ENCODE data around the gene ZNF433.
"Not testable (repeated sequence)": the region's sequence is repeated elsewhere in the genome, so short reads cannot be mapped to it uniquely, and the experiment has no call there.

ZNF433 gene

GRCh38 chr19:12035220-12036172 is at the start of gene ZNF433:
Gene ZNF433, minus strand, starts transcription at chr19:12035679. Its CDS starts 140 bp downstream, at chr19:12035539.
- Mint-ChIP-seq H3K27ac (peak within 1 kb of the TSS; percentile 76), H3K27me3 (no peaks in the 10 kb centered on the region), H3K9me3 (peaks cover under 1% of the 10 kb centered on the region)

DNA sequence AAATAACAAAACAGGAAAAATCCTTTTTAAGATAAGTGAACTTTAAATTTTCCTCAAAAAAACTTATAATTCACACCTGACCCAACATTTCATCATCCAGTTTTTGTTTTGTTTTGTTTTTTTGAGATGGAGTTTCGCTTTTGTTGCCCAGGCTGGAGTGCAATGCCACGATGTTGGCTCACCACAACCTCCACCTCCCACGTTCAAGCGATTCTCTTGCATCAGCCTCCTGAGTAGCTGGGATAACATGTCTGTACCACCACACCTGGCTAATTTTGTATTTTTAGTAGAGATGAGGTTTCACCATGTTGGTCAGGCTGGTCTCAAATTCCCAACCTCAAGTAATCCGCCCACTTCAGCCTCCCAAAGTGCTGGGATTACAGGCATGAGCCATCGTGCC is 47.9 kb upstream of the ZNF433 start:
- H3K4me3 Mint-ChIP-seq; H3K27ac Mint-ChIP-seq; H3K27me3 Mint-ChIP-seq; H3K4me1 Mint-ChIP-seq (ENCODE audit: low read depth): not testable (repeated sequence)
- peaks cover 26% of the 10 kb centered on the region for H3K36me3 Mint-ChIP-seq (ENCODE audit: low read depth)
- H3K9me3 Mint-ChIP-seq, result peaks cover 14% of the 10 kb centered on the region

More at GRCh38 chr19:12035220-12036172, at the start of gene ZNF433:
- peaks cover 15% of the 10 kb centered on the region for H3K4me1 Mint-ChIP-seq (ENCODE audit: low read depth)
- peaks cover 3% of the 10 kb centered on the region for H3K36me3 Mint-ChIP-seq (ENCODE audit: low read depth)
- peak within 1 kb of the TSS; percentile 87 for H3K4me3 Mint-ChIP-seq

GRCh38 chr19:12077375-12077774 is 41.9 kb upstream of the ZNF433 start:
- no peaks in the 10 kb centered on the region for H3K4me1 Mint-ChIP-seq (ENCODE audit: low read depth)
- H3K27ac Mint-ChIP-seq, result no peak overlapping the region
- H3K27me3 Mint-ChIP-seq, result no peaks in the 10 kb centered on the region
- peaks cover 68% of the 10 kb centered on the region for H3K36me3 Mint-ChIP-seq (ENCODE audit: low read depth)
- H3K4me3 Mint-ChIP-seq, result no peak overlapping the region
- peaks cover 42% of the 10 kb centered on the region for H3K9me3 Mint-ChIP-seq

DNA sequence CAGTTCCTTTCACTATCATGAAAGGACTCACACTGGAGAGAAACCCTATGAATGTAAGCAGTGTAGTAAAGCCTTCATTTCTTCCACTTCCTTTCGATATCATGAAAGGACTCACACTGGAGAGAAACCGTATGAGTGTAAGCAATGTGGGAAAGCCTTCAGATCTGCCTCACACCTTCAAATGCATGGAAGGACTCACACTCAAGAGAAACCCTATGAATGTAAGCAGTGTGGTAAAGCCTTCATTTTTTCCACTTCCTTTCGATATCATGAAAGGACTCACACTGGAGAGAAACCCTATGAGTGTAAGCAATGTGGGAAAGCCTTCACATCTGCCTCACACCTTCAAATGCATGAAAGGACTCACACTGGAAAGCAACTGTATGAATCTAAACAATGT is 40.9 kb upstream of the ZNF433 start:
- H3K27ac Mint-ChIP-seq; H3K4me1 Mint-ChIP-seq (ENCODE audit: low read depth); H3K4me3 Mint-ChIP-seq; H3K27me3 Mint-ChIP-seq: not testable (repeated sequence)
- H3K9me3 Mint-ChIP-seq, result peaks cover 41% of the 10 kb centered on the region
- peaks cover 65% of the 10 kb centered on the region for H3K36me3 Mint-ChIP-seq (ENCODE audit: low read depth)

DNA sequence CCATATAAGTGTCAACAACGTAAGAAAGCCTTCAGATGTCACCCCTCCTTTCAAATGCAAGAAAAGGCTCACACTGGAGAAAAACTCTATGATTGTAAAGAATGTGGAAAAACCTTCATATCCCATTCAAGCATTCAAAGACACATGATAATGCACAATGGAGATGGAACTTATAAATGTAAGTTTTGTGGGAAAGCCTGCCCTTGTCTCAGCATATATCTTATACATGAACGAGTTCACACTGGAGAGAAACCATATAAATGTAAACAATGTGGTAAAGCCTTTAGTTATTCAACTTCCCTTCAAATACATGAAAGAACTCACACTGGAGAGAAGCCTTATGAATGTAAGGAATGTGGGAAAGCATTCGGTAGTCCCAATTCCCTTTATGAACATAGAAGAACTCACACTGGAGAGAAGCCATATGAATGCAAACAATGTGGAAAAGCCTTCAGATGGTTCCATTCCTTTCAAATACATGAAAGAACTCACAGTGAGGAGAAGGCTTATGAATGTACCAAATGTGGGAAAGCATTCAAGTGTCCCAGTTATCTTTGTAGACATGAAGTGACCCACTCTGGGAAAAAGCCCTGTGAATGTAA is 40.2 kb upstream of the ZNF433 start:
- Mint-ChIP-seq H3K36me3 (ENCODE audit: low read depth) (peaks cover 67% of the 10 kb centered on the region), H3K4me3 (no peak overlapping the region), H3K4me1 (ENCODE audit: low read depth) (no peaks in the 10 kb centered on the region), H3K9me3 (peaks cover 43% of the 10 kb centered on the region), H3K27ac (no peak overlapping the region), H3K27me3 (no peaks in the 10 kb centered on the region)

DNA sequence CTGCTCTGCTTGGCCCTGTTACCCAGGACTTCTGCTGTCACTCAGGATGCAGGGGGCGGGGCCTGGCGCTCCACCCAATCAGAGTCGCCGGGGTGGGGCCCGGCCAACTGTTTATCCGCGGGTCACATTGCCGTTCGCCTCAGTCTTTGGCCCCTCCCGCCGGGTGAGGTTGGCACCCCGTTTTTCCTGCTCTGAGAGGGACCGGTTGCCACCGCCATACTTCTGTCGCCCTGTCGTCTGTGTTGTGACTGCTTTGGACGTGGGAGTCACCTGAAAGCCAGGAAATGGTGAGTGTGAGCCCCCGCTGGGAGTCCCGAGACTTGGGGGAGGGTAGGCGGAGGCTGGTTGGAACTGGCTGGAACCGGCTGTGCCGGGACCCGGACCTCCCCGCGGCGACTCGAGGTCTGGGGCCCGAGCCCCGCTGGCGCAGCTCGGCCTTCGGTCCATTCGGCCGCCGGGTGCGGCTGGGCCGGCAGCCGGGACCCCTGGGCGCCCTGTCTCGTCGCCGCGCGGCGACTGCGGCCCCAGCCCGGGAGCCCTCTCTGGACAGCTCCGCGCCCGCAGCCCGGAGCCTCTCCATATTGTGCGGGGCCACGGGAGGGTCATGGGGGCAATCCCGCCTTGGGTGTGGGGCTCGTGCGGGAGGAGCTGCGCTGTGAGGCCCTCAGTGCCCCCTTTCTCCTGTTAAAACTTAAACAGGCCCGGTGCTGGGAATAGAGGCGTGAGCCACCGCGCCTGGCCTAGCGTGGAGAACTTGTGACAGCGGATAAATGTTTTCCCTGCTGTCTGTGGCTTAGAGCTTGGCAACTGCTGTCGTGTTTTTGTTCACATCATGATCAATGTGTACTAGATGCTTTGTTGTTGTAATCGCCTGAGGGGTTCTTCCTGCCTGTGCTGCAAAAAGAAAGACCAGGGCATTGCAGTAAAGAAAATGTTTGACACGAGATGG is 29.4 kb upstream of the ZNF433 start, which contains the start of gene ZNF844:
ZNF844 (plus strand) TSS at position 142 of the 949 bp plus-strand sequence; CDS start at position 285, 143 bp downstream.
- peak within 1 kb of the TSS; percentile 84 for H3K4me3 Mint-ChIP-seq
- no peaks in the 10 kb centered on the region for H3K9me3 Mint-ChIP-seq
- H3K27me3 Mint-ChIP-seq, result no peaks in the 10 kb centered on the region
- H3K36me3 Mint-ChIP-seq (ENCODE audit: low read depth), result peaks cover 13% of the 10 kb centered on the region
- H3K27ac Mint-ChIP-seq, result peak within 1 kb of the TSS; percentile 74
- H3K4me1 Mint-ChIP-seq (ENCODE audit: low read depth), result peaks cover 13% of the 10 kb centered on the region

DNA sequence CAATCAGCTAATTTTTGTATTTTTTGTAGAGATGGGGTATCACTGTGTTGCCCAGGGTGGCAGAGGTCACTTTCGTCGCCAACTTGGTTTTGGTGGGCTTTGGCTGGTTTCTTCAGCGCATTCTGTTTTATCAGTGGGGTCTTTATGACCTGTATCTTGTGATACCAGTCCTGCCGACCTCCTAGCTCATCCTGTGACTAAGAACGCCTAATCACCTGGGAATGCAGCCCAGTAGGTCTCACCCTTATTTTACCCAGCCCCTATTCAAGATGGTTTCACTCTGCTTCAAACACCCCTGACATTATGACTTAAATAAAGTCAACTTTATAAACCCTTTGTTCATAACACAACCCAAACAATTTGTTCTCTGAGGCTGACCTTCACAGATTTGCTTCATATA is 20.3 kb upstream of the ZNF433 start:
- no peak overlapping the region for H3K4me3 Mint-ChIP-seq
- no peak overlapping the region for H3K27ac Mint-ChIP-seq
- H3K36me3 Mint-ChIP-seq (ENCODE audit: low read depth), result peaks cover 3% of the 10 kb centered on the region
- peaks cover 9% of the 10 kb centered on the region for H3K27me3 Mint-ChIP-seq
- no peaks in the 10 kb centered on the region for H3K9me3 Mint-ChIP-seq
- H3K4me1 Mint-ChIP-seq (ENCODE audit: low read depth), result peaks cover 20% of the 10 kb centered on the region

- H3K27ac Mint-ChIP-seq, result peak within 1 kb of the TSS; percentile 47
- no peaks in the 10 kb centered on the region for H3K9me3 Mint-ChIP-seq
- peaks cover 15% of the 10 kb centered on the region for H3K4me1 Mint-ChIP-seq (ENCODE audit: low read depth)
- H3K27me3 Mint-ChIP-seq, result peaks cover 9% of the 10 kb centered on the region
- peaks cover 3% of the 10 kb centered on the region for H3K36me3 Mint-ChIP-seq (ENCODE audit: low read depth)
- H3K4me3 Mint-ChIP-seq, result peak within 1 kb of the TSS; percentile 83
Observed at GRCh38 chr19:12052497-12053169, 17.2 kb upstream of the ZNF433 start, which contains the start of gene ZNF878. Gene ZNF878, minus strand, starts transcription at chr19:12052961. Its CDS starts 160 bp downstream, at chr19:12052801.

DNA sequence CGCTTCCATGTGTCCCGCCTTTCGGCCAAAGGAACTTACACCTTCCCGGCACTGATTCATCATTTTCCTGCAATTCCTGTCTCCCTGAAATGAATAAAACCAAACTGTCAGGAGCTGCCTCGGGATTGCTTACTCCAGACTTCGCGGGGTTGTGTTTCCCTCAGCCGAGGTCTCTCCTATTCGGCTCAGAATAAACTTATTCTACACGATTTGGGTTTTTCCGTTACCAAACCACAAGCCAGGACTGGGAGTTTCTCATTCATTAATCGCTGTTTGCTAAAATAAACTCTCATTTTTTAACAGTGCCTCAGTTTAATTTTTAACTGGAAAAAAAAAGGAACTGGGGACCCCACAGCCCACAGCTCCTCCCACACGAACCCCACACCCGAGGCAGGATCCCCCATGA is 16.6 kb upstream of the ZNF433 start:
- Mint-ChIP-seq H3K27me3 (peaks cover 9% of the 10 kb centered on the region), H3K4me1 (ENCODE audit: low read depth) (peaks cover 15% of the 10 kb centered on the region), H3K27ac (peak overlapping the region; percentile 47), H3K36me3 (ENCODE audit: low read depth) (peaks cover 3% of the 10 kb centered on the region), H3K4me3 (peak overlapping the region; percentile 83), H3K9me3 (no peaks in the 10 kb centered on the region)

- H3K27ac Mint-ChIP-seq, result no peak overlapping the region
- peaks cover 9% of the 10 kb centered on the region for H3K4me1 Mint-ChIP-seq (ENCODE audit: low read depth)
- no peak overlapping the region for H3K4me3 Mint-ChIP-seq
- H3K27me3 Mint-ChIP-seq, result peaks cover 4% of the 10 kb centered on the region
- peaks cover 29% of the 10 kb centered on the region for H3K9me3 Mint-ChIP-seq
- H3K36me3 Mint-ChIP-seq (ENCODE audit: low read depth), result peaks cover 35% of the 10 kb centered on the region
Observed at GRCh38 chr19:12047868-12048267, 12.4 kb upstream of the ZNF433 start.

GRCh38 chr19:12043752-12044422 is 8.4 kb upstream of the ZNF433 start:
- H3K27ac Mint-ChIP-seq, result no peak overlapping the region

GRCh38 chr19:12042893-12043292 is 7.4 kb upstream of the ZNF433 start:
- Mint-ChIP-seq H3K27me3 (no peaks in the 10 kb centered on the region), H3K4me3 (no peak overlapping the region), H3K27ac (no peak overlapping the region), H3K36me3 (ENCODE audit: low read depth) (peaks cover 41% of the 10 kb centered on the region), H3K4me1 (ENCODE audit: low read depth) (no peaks in the 10 kb centered on the region), H3K9me3 (peaks cover 32% of the 10 kb centered on the region)

More at GRCh38 chr19:12043752-12044422, 8.4 kb upstream of the ZNF433 start:
- H3K36me3 Mint-ChIP-seq (ENCODE audit: low read depth), result peaks cover 41% of the 10 kb centered on the region
- H3K4me3 Mint-ChIP-seq, result no peak overlapping the region
- no peaks in the 10 kb centered on the region for H3K4me1 Mint-ChIP-seq (ENCODE audit: low read depth)
- H3K9me3 Mint-ChIP-seq, result peaks cover 32% of the 10 kb centered on the region
- no peaks in the 10 kb centered on the region for H3K27me3 Mint-ChIP-seq

GRCh38 chr19:12034620-12035019 is 859 bp downstream of the ZNF433 start:
- H3K36me3 Mint-ChIP-seq (ENCODE audit: low read depth), result peaks cover 3% of the 10 kb centered on the region
- H3K27ac Mint-ChIP-seq, result no peak overlapping the region
- H3K27me3 Mint-ChIP-seq, result no peaks in the 10 kb centered on the region
- peak overlapping the region; percentile 43 for H3K4me3 Mint-ChIP-seq
- H3K4me1 Mint-ChIP-seq (ENCODE audit: low read depth), result peaks cover 15% of the 10 kb centered on the region
- H3K9me3 Mint-ChIP-seq, result peaks cover 4% of the 10 kb centered on the region
